Heart left ventricle (tissue), 16 donors: ENCODE results near the gene RCL1. TPM values are rescaled to one million over a fixed set of nuclear protein-coding genes. Genes with fewer than 3 reads are reported as not detected.

Experiments used
- ATAC-seq, 4 donors: fragments of 200-7000 bp; cut with Tn5 transposase; one replicate each; pipeline ENCODE4 v1.9.1; 2020 to 2022; ENCODE audit warnings: moderate library complexity in 4 of 4, mild to moderate bottlenecking in 3 of 4, moderate number of reproducible peaks in 1 of 4
- DNase-seq, 5 donors: peaks; one replicate each; pipeline ENCODE4 v3.0.0-alpha.2; 2020
- H3K27ac ChIP-seq, 12 donors: fragments of 200-600 bp; sonication (generic) in 4 of 12; one replicate each; pipeline versions ENCODE4 v1.5.0 to v1.8.0; 2016 to 2022; ENCODE audit warnings: mild to moderate bottlenecking in 2 of 12
- H3K27me3 ChIP-seq, 9 donors: fragments of 200-600 bp; sonication (generic) in 2 of 9; one replicate each; pipeline versions ENCODE4 v1.5.1 to v1.8.0; 2016 to 2022; ENCODE audit warnings: mild to moderate bottlenecking in 3 of 9
- H3K36me3 ChIP-seq, 9 donors: fragments of 200-600 bp; sonication (generic) in 2 of 9; one replicate each; pipeline versions ENCODE4 v1.5.0 to v1.8.0; 2018 to 2022; ENCODE audit warnings: mild to moderate bottlenecking in 2 of 9
- H3K4me1 ChIP-seq, 12 donors: fragments of 200-600 bp; sonication (generic) in 4 of 12; one replicate each; pipeline versions ENCODE4 v1.5.0 to v1.8.0; 2016 to 2022; ENCODE audit warnings: mild to moderate bottlenecking in 3 of 12
- H3K4me3 ChIP-seq, 12 donors: fragments of 200-600 bp; sonication (generic) in 4 of 12; one replicate each; pipeline versions ENCODE4 v1.5.0 to v1.8.0; 2017 to 2022; ENCODE audit warnings: mild to moderate bottlenecking in 9 of 12, moderate library complexity in 4 of 12
- H3K9me3 ChIP-seq, 12 donors: fragments of 200-600 bp; sonication (generic) in 4 of 12; one replicate each; pipeline versions ENCODE4 v1.5.0 to v1.8.0; 2016 to 2022; ENCODE audit warnings: mild to moderate bottlenecking in 1 of 12
- POLR2A ChIP-seq, 2 donors: fragments of 450-650 bp; IDR thresholded peaks; one replicate each; pipeline ENCODE4 v1.6.1; 2017; ENCODE audit warnings: antibody characterized with exemption in 2 of 2, mild to moderate bottlenecking in 2 of 2, moderate library complexity in 2 of 2
- WGBS, 4 donors: extraction: QIAGEN DNeasy Blood & Tissue Kit in 2 of 4; methylation state at CpG; one replicate each; pipeline versions ENCODE4 v1.1.5 to v1.1.7; 2013 to 2018; 5-methylcytosine and 5-hydroxymethylcytosine counted together
- intact Hi-C, 10 donors: fragments of 100-400 bp; cut with DNase I; formaldehyde crosslinking; loops; one replicate each; pipeline versions ENCODE4 v1.11.1 to v1.14.2; 2022
- polyA plus RNA-seq, 2 donors: library from polyadenylated mRNA; stranded (reverse); fragments of 200-250 nt; gene quantifications; one replicate each; pipeline ENCODE4 v1.2.3, GENCODE V29; 2013
- total RNA-seq, 9 donors: library from RNA; depleted of rRNA in 2 of 9; stranded (reverse); fragments of >200 nt in 2 of 9; fragmentation: NEBNext Ultra II Directional in 3 of 9; extraction: Animal tissue kit (Norgen Biotek cat#: 25700) in 3 of 9; gene quantifications; one replicate each; pipeline versions ENCODE4 v1.1.0 to v1.2.4, GENCODE V29; 2016 to 2023
- TF ChIP-seq, protein P1 (sequence below), 12 donors: fragments of 200-600 bp; sonication (generic) in 4 of 12; IDR thresholded peaks; one replicate each; pipeline versions ENCODE4 v1.5.0 to v1.8.0; 2018 to 2022; ENCODE audit warnings: antibody characterized with exemption in 12 of 12, mild to moderate bottlenecking in 5 of 12
- donor health status: ischemic (EF 13 %, LVEDD 7.1; RV severe dilation, severe dysfunction).
- donor health status: healthy with polysubstance abuse.
- donor health status: DM: no; HTN: yes; CAD: no.
- donor health status: DM: no; HTN: no; CAD: no.
- donor health status: ischemic (EF 25% LVEDD 6.9; RV normal size, moderate dysfunction).
- donor health status: ischemic (EF 25% LVEDD 5.7; RV mildly dilated, moderate dysfunction).
- donor health status: healthy.
- donor health status: DM: yes; HTN: yes; CAD: no.
- donor health status: ischemic (EF 35%, LVEDD 5.7; RV mildly dilated, moderate dysfunction).
- donor health status: nonischemic (EF 11% LVEDD 7.7; RV severe dilation, severe dysfunction).
- donor health status: DM: yes; HTN: yes; CAD: no.
- donor health status: PGD.
- donor health status: ischemic (EF 29% LVEDD 5.4; RV normal size, mild dysfunction).
- donor health status: nonischemic (EF 23%, LVEDD 6.1; RV moderate dilation, normal function).

The RCL1 gene
- total and polyA plus RNA-seq, 11 donors, result 3.8 to 11.3 (median 7.2) TPM

DNA sequence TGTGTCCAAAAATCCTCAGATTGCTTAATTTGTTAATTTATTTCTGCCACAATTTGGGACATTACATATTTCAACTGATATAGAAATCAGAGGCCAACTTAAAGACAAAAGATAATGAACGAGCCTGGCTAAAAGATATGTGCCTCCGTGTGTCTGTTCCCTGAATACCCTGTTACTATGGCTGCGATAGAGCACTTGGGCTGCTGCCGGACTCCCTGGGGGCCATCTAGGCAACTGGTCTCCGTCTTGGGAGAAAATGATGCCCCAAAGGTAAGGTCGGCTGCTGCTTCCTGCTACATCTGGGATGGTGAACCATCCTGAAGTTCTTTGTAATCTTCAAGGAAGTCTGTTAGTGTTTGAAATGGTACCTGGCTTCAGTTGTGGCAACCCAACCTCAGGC is 72.0 kb downstream of the RCL1 start:
- intact Hi-C loops, result no loop called here
- Histone ChIP-seq H3K4me1 (peaks cover 0 to 12% (median 0%) of the 10 kb centered on the region in 12 donors), H3K9me3 (no peaks in the 10 kb centered on the region), H3K27ac (no peak overlapping the region), H3K27me3 (no peaks in the 10 kb centered on the region), H3K4me3 (no peak overlapping the region), H3K36me3 (peaks cover 0 to 26% (median 14%) of the 10 kb centered on the region in 9 donors)
- DNase-seq (no peak), ATAC-seq (no peak)
- WGBS, 4 donors, result 85 to 93% (median 86%) methylated on average over 6 of the region's 6 CpGs
- TF ChIP-seq, protein P1, sequence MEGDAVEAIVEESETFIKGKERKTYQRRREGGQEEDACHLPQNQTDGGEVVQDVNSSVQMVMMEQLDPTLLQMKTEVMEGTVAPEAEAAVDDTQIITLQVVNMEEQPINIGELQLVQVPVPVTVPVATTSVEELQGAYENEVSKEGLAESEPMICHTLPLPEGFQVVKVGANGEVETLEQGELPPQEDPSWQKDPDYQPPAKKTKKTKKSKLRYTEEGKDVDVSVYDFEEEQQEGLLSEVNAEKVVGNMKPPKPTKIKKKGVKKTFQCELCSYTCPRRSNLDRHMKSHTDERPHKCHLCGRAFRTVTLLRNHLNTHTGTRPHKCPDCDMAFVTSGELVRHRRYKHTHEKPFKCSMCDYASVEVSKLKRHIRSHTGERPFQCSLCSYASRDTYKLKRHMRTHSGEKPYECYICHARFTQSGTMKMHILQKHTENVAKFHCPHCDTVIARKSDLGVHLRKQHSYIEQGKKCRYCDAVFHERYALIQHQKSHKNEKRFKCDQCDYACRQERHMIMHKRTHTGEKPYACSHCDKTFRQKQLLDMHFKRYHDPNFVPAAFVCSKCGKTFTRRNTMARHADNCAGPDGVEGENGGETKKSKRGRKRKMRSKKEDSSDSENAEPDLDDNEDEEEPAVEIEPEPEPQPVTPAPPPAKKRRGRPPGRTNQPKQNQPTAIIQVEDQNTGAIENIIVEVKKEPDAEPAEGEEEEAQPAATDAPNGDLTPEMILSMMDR (IDR thresholded peaks at IDR 0.05), result no peak

DNA sequence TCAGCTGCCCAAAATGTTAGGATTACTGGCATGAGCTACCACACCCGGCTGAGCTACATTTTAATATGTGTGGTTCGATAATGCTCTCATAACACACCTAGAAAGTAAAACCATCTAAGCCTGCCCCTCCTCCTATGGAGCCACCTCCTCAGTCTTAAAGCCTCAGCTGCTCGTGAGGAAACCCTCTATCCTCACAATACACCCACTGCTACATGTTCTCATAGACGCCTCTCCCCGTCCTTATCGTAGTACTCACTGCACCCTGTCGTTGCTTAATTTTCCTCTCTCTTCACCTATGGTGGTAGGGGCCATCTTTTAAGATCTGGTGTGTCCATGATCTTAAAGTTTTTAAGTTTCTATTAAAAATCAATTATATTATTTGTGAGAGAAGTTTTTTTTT is 72.9 kb downstream of the RCL1 start:
- Histone ChIP-seq H3K9me3 (no peaks in the 10 kb centered on the region), H3K27ac (no peak overlapping the region), H3K27me3 (no peaks in the 10 kb centered on the region), H3K4me3 (no peak overlapping the region), H3K36me3 (peaks cover 0 to 18% (median 6%) of the 10 kb centered on the region in 9 donors), H3K4me1 (peaks cover 0 to 12% (median 0%) of the 10 kb centered on the region in 12 donors)
- 93 to 97% (median 94%) methylated on average over 7 of the region's 7 CpGs for WGBS, 4 donors
- ATAC-seq, result no peak
- no peak for DNase-seq
- intact Hi-C loops, result no loop called here
- TF ChIP-seq POLR2A (IDR thresholded peaks at IDR 0.05), result no peak
- TF ChIP-seq, protein P1 (IDR thresholded peaks at IDR 0.05), result no peak

DNA sequence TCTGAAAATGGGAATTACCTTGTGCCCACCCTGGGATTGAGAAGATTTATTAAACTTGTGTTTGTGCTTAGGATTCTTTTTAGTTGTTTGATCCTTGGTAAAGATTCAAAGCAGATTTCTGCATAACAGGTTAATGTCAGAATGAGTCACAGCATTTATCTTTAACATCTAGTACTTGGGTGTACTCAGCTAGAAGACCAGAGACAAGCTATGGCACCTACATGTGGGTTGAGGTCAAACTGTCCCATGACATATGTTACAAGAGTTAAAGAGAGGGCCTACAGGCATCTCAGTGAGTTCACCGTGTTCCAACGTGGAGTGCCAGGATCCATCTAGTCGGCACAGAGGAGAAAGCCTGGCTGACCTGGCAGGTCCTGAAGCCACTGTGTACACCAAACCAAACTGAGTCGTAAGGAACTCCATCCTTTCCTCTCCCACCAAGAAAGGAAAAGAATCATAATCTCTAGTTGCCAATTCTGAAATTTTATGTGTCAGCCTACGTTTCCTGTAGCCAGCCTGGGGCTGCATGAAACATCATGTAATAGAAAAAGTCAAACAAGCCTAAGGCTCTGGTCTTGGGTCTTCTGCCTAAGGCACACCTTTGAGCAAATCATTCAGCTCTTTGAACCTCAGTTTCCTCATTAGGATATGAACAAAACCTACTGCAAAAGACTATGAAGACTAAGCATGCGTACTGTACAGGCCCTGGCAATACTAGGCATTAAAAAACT is 73.7 kb downstream of the RCL1 start:
- Histone ChIP-seq H3K4me3 (no peak overlapping the region), H3K27ac (no peak overlapping the region), H3K36me3 (peaks cover 0 to 11% (median 0%) of the 10 kb centered on the region in 9 donors), H3K4me1 (peaks cover 0 to 12% (median 0%) of the 10 kb centered on the region in 12 donors), H3K27me3 (no peaks in the 10 kb centered on the region), H3K9me3 (no peaks in the 10 kb centered on the region)
- TF ChIP-seq, protein P1 (IDR thresholded peaks at IDR 0.05), result no peak
- TF ChIP-seq POLR2A (IDR thresholded peaks at IDR 0.05), result no peak
- no peak for DNase-seq
- peak in 1 of 4 donors; percentile 44 for ATAC-seq
- intact Hi-C loops, result no loop called here
- WGBS, 4 donors, result 90 to 95% (median 93%) methylated on average over 6 of the region's 6 CpGs

DNA sequence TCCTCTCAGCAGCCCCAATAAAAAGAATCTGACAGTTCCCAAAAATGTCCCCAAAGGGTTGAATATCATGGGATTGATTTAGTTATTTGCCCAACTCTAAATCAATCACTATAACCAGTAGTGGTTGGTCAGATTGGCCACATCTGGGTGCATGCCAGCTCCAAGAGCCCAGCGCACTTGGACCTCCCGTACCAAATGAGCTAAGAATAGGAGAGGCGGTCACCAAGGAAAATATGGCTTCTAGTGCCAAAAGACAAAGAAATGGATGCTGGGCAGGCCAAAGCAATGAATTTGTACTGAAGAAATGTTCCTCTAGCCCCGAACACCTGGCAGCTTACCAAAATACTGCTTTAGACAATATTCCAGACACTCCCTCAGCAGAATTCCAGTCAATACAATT is 80.3 kb downstream of the RCL1 start:
- no peaks in the 10 kb centered on the region for H3K9me3 ChIP-seq
- ATAC-seq, result peak in 2 of 4 donors; percentile 36 to 51
- no peaks in the 10 kb centered on the region for H3K36me3 ChIP-seq
- peaks cover 0 to 3% (median 0%) of the 10 kb centered on the region in 12 donors for H3K4me1 ChIP-seq
- no peaks in the 10 kb centered on the region for H3K27me3 ChIP-seq
- no peak for TF ChIP-seq POLR2A (IDR thresholded peaks at IDR 0.05)
- TF ChIP-seq, protein P1 (IDR thresholded peaks at IDR 0.05), result no peak
- no peak overlapping the region for H3K4me3 ChIP-seq
- peak in 1 of 5 donors; percentile 14 for DNase-seq
- WGBS, 4 donors, result 74 to 79% (median 76%) methylated on average over 4 of the region's 4 CpGs
- H3K27ac ChIP-seq, result no peak overlapping the region
- intact Hi-C loops, result no loop called here
